D721Med (cell line): ENCODE measurements around the gene MBD5.

Source experiments
- DNase-seq: peaks from one replicate; pipeline ENCODE4 v3.0.0; 2011; ENCODE audit warnings: low spot score; ENCODE audit not compliant: insufficient read length
- FAIRE-seq: peaks from 2 replicates; lab custom pipeline; 2011; peaks lifted over from hg19 to GRCh38; lab: Jason Lieb, UNC
- CTCF ChIP-seq: IDR thresholded peaks from 2 replicates; pipeline ENCODE4 v1.5.1; 2012; ENCODE audit warnings: mild to moderate bottlenecking, control low read depth; ENCODE audit not compliant: insufficient read depth; ENCODE audit errors: missing control alignments

Gene MBD5

GRCh38 chr2:148525130-148525529 is 504.2 kb downstream of the MBD5 start:
- FAIRE-seq (no peak), DNase-seq (no peak)
- TF ChIP-seq CTCF = no peak

- no peak for TF ChIP-seq CTCF
- no peak for FAIRE-seq
- no peak for DNase-seq
Observed at GRCh38 chr2:148526509-148527346, 505.8 kb downstream of the MBD5 start.

GRCh38 chr2:148527488-148528340 is 506.8 kb downstream of the MBD5 start:
- DNase-seq = no peak
- no peak for FAIRE-seq

GRCh38 chr2:148528356-148529064 is 507.6 kb downstream of the MBD5 start:
- DNase-seq (no peak), FAIRE-seq (no peak)
- no peak for TF ChIP-seq CTCF

More at GRCh38 chr2:148527488-148528340, 506.8 kb downstream of the MBD5 start:
- TF ChIP-seq CTCF = no peak

- no peak for DNase-seq
- FAIRE-seq = no peak
- no peak for TF ChIP-seq CTCF
Observed at GRCh38 chr2:148529745-148530144, 508.9 kb downstream of the MBD5 start.

- DNase-seq (no peak), FAIRE-seq (no peak)
- no peak for TF ChIP-seq CTCF
Observed at GRCh38 chr2:148530350-148530749, 509.5 kb downstream of the MBD5 start.
